Dendritic cell treated with granulocyte-macrophage colony-stimulating factor and Interleukin-4, amounts not matched to agents 40 ng/mL and 50 ng/mL, for 4 days (primary cell): ENCODE results near the gene ZSCAN5B.
"Not testable (repeated sequence)": the region's sequence is repeated elsewhere in the genome, so short reads cannot be mapped to it uniquely, and the experiment has no call there.

Experiments
- H3K27ac Mint-ChIP-seq: one replicate; pipeline ENCODE4 v1.8.0; 2022; ENCODE audit warnings: mild to moderate bottlenecking, mixed read lengths
- H3K27me3 Mint-ChIP-seq: one replicate; pipeline ENCODE4 v1.8.0; 2022; ENCODE audit warnings: mild to moderate bottlenecking, mixed read lengths
- H3K36me3 Mint-ChIP-seq: one replicate; pipeline ENCODE4 v1.8.0; 2022; ENCODE audit warnings: low read depth, mixed read lengths
- H3K4me1 Mint-ChIP-seq: one replicate; pipeline ENCODE4 v1.8.0; 2022; ENCODE audit warnings: low read depth, mixed read lengths
- H3K4me3 Mint-ChIP-seq: one replicate; pipeline ENCODE4 v1.8.0; 2022; ENCODE audit warnings: mild to moderate bottlenecking, moderate library complexity, mixed read lengths
- H3K9me3 Mint-ChIP-seq: one replicate; pipeline ENCODE4 v1.8.0; 2022; ENCODE audit warnings: mixed read lengths
- intact Hi-C: fragments of 100-400 bp; cut with micrococcal nuclease; formaldehyde crosslinking; loops from one replicate; pipeline ENCODE4 v1.15.0; 2022

ZSCAN5B gene

DNA sequence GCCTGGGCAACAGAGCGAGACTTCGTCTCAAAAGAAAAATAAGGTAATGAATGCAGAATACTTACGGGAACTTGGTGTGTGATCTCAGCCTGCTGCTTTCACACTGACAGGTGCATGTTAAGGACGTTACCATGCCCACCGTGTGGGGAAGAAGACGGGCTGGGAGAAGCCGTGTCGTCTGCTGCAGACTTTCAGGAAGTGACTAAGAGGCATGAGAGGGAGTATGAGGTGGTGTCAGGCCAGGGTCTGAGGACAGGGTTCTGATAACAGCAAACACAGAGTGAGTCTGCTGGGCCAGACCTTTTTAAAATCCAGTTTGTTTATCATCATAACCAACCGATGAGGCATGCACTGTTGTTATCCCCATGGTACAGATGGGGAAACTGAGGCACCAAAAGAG, 35.3 kb downstream of the ZSCAN5B start:
- no peaks in the 10 kb centered on the region for H3K27me3 Mint-ChIP-seq
- intact Hi-C loops = no loop called here
- no peak overlapping the region for H3K4me3 Mint-ChIP-seq
- H3K9me3 Mint-ChIP-seq = no peaks in the 10 kb centered on the region
- H3K4me1 Mint-ChIP-seq = peaks cover 9% of the 10 kb centered on the region
- no peak overlapping the region for H3K27ac Mint-ChIP-seq
- peaks cover 33% of the 10 kb centered on the region for H3K36me3 Mint-ChIP-seq

DNA sequence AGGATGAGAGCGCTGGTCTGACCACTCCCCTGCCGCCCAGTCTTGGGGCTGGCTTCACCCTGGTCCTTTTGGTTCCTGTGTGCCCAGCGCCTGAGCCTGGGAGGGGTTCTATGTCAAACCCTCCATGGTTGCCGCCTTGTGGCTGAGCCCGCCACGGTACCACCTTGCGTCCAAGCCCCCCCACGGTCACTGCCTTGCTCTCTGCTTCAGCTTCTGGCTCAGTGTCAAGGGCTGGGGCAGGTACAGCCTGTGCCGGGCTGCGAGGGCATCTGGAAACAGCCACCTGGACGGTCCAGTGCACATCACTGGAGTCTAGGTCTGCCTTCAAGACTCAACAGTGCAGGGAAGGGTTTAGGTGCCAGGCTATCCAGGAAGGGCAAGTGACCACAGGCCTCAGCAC, 36.0 kb downstream of the ZSCAN5B start:
- intact Hi-C loops = no loop called here
- H3K27me3 Mint-ChIP-seq = no peaks in the 10 kb centered on the region
- peaks cover 9% of the 10 kb centered on the region for H3K4me1 Mint-ChIP-seq
- H3K9me3 Mint-ChIP-seq = no peaks in the 10 kb centered on the region
- peaks cover 40% of the 10 kb centered on the region for H3K36me3 Mint-ChIP-seq
- H3K4me3 Mint-ChIP-seq = no peak overlapping the region
- no peak overlapping the region for H3K27ac Mint-ChIP-seq

DNA sequence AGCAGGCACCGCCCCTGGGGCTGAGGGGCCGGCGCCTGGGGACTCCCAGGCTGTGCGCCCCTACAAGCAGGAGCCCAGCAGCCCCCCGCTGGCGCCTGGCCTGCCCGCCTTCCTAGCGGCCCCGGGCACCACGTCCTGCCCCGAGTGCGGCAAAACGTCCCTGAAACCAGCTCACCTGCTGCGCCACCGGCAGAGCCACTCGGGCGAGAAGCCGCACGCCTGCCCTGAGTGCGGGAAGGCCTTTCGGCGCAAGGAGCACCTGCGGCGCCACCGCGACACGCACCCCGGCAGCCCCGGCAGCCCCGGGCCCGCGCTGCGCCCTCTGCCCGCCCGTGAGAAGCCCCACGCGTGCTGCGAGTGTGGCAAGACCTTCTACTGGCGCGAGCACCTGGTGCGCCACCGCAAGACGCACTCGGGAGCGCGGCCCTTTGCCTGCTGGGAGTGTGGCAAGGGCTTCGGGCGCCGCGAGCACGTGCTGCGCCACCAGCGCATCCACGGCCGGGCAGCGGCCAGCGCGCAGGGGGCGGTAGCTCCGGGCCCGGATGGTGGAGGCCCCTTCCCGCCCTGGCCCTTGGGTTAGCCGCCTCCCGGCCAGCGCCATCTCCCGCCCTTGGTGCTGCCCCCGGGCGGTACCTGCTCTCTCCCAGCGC, 37.8 kb downstream of the ZSCAN5B start:
- no peak overlapping the region for H3K4me3 Mint-ChIP-seq
- H3K27me3 Mint-ChIP-seq = no peaks in the 10 kb centered on the region
- no peaks in the 10 kb centered on the region for H3K9me3 Mint-ChIP-seq
- H3K27ac Mint-ChIP-seq = no peak overlapping the region
- peaks cover 9% of the 10 kb centered on the region for H3K4me1 Mint-ChIP-seq
- intact Hi-C loops = no loop called here
- peaks cover 57% of the 10 kb centered on the region for H3K36me3 Mint-ChIP-seq

DNA sequence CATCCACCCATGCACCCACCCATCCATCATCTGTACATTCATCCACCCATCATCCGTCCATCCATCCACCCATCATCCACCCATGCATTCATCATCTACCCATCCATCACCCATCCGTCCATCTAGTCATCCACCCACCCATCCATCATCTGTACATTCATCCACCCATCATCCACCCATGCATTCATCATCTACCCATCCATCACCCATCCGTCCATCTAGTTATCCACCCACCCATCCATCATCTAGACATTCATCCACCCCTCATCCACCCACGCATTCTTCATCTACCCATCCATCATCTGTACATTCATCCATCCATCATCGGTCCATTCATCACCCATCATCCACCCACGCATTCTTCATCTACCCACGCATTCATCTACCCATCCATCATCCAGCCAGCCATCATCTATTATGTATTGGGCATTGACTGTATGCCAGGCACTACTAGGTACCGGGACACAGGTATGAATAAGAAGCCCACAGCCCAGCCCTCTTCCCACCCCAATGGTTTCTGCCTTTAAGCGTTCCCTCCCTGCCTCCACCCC, 38.5 kb downstream of the ZSCAN5B start:
- intact Hi-C loops = no loop called here
- Mint-ChIP-seq H3K27me3 (no peaks in the 10 kb centered on the region), H3K27ac (no peak overlapping the region), H3K4me1 (peaks cover 9% of the 10 kb centered on the region), H3K36me3 (peaks cover 59% of the 10 kb centered on the region), H3K9me3 (no peaks in the 10 kb centered on the region), H3K4me3 (no peak overlapping the region)

DNA sequence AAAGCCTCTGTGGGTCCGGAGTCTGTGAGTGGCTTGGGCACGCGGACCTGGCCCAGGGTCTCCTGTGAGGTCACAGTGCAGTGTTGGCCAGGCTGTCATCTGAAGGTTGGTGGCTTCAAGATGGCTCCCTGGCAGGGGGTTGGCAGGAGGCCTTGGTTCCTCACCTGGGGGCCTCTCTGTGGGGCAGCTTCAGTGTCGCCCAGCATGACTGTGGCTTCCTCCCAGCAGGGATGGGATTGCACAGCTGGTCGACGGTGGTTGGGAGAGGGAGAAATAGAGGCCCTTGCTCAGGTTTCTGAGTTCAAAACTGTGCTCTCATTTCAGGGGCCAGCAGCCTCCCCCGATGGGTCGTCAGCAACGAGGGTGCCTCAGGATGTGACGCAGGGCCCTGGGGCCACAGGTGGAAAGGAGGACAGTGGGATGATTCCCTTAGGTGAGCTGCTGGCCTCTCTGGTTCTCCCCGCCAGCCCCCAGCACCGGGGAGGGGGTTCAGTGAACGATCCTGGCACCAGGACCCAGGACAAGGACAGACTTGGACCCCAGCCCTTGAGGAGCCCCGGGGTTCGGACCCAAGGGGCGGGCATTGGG, 39.3 kb downstream of the ZSCAN5B start:
- Mint-ChIP-seq H3K9me3 (no peaks in the 10 kb centered on the region), H3K27me3 (no peaks in the 10 kb centered on the region), H3K36me3 (peaks cover 59% of the 10 kb centered on the region), H3K4me1 (peaks cover 9% of the 10 kb centered on the region), H3K4me3 (no peak overlapping the region), H3K27ac (no peak overlapping the region)
- intact Hi-C loops = no loop called here

DNA sequence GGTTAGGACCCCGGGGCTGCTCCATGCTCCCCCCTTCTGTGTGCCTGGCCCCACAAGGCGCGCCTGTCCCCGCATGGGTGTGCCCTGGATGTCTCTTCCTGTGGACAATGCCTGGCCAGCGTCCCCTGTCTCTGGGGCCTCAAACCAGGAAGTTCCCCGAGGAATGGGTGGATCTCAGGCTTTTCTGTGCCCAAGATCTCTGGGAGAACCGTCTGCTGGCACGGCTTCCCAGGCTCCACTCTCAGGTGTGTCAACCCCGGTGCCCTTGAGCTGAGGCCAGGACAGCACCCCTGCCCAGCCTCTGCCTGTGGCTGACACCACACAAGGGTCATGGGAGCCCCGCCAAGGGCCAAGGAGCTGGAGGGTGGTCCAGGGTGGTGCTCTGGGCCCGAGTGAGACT, 40.8 kb downstream of the ZSCAN5B start:
- intact Hi-C loops = no loop called here
- H3K9me3 Mint-ChIP-seq = no peaks in the 10 kb centered on the region
- H3K27ac Mint-ChIP-seq = no peak overlapping the region
- H3K36me3 Mint-ChIP-seq = peaks cover 59% of the 10 kb centered on the region
- no peak overlapping the region for H3K4me3 Mint-ChIP-seq
- peaks cover 1% of the 10 kb centered on the region for H3K4me1 Mint-ChIP-seq
- no peaks in the 10 kb centered on the region for H3K27me3 Mint-ChIP-seq

DNA sequence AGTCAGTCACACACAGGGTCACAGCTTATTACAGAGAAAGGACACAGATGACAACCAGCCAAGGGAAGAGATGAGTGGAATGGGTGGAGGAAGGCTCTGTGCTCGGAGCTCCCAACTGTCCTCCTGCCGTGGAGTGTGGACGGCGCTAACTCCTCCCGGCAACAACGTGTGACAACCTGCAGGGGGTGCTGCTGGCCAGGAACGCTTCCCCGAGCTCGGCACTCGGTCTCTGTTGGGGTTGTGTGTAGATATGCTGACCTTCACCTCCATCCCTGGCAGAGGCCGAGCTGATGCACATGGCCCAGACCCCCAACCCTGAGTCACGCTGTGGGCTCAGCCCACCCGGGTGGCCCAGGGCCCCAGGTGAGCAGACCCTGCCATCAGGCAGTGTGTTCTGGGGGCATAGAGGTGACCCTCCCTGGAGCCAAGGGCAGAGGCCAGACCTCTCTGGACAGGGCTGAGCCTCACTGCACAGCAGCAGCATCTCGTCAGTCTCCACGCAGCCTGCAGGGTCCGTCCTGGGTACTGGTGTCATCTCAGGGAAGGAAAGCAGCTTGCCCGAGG, 42.4 kb downstream of the ZSCAN5B start:
- H3K4me3 Mint-ChIP-seq = no peak overlapping the region
- intact Hi-C loops = no loop called here
- no peak overlapping the region for H3K27ac Mint-ChIP-seq
- peaks cover 53% of the 10 kb centered on the region for H3K36me3 Mint-ChIP-seq
- H3K4me1 Mint-ChIP-seq = no peaks in the 10 kb centered on the region
- H3K27me3 Mint-ChIP-seq = no peaks in the 10 kb centered on the region
- no peaks in the 10 kb centered on the region for H3K9me3 Mint-ChIP-seq

DNA sequence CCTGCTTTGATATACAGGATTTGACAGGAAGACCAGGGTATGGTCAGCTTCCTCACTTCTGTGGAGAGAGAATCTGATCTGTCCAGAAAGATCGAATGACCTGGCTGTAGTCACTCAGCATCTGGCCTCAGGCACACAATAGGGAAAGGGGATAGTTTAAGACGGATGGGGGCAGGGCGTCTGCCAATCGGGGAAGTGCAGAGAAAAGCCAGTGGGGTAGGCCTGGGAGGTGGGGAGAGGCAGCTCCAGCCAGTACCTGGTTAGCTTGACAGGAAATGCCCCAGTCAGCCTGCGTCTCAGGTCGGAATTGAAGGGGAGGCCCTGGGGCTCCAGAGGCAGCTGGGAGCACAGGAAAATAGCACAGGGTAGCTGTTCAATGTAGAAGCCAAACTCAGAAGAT, 44.1 kb downstream of the ZSCAN5B start:
- H3K4me1 Mint-ChIP-seq = no peaks in the 10 kb centered on the region
- H3K9me3 Mint-ChIP-seq = no peaks in the 10 kb centered on the region
- H3K27ac Mint-ChIP-seq = no peak overlapping the region
- H3K27me3 Mint-ChIP-seq = no peaks in the 10 kb centered on the region
- no peak overlapping the region for H3K4me3 Mint-ChIP-seq
- H3K36me3 Mint-ChIP-seq = peaks cover 53% of the 10 kb centered on the region
- intact Hi-C loops = no loop called here

DNA sequence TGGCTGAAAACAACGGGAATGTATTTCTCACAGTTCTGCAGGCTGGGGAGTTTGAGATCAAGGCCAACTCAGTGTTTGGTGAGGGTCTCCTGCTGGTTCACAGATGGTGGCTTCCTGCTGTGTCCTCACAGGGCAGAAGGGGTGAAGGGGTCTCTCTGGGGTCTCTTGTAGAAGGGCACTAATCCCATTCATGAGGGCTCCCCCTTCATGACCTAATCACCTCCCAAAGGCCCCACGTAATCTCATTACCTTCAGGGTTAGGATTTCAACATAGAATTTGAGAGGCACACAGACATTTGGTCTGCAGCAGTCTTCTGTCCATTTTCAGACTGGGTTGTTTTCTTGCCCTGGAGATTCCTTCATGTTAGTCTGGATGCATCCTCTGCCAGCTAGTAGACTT, 44.9 kb downstream of the ZSCAN5B start:
- H3K36me3 Mint-ChIP-seq = peaks cover 57% of the 10 kb centered on the region
- H3K4me1 Mint-ChIP-seq = no peaks in the 10 kb centered on the region
- no peaks in the 10 kb centered on the region for H3K9me3 Mint-ChIP-seq
- intact Hi-C loops = no loop called here
- no peaks in the 10 kb centered on the region for H3K27me3 Mint-ChIP-seq
- no peak overlapping the region for H3K27ac Mint-ChIP-seq
- H3K4me3 Mint-ChIP-seq = no peak overlapping the region

DNA sequence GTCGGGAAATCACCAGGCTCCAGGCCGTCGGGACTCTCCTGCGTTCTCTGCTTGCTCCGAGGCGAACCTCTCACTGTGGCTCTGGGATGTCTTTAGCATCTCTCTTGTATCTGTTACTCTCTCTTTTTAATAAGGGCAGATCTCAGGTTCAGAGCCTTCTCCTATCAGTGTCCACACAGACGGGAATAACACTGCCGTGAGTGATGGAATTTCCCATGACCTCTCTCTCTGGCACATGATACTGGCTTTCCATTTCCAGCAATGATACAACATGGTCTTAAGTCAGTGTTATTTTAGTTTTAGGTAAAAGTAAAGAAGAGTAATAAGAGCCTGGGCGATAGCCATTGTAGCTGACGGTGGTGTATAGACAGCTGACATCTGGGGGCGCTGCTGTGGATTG, 47.2 kb downstream of the ZSCAN5B start:
- no peaks in the 10 kb centered on the region for H3K27me3 Mint-ChIP-seq
- intact Hi-C loops = no loop called here
- no peaks in the 10 kb centered on the region for H3K4me1 Mint-ChIP-seq
- H3K9me3 Mint-ChIP-seq = no peaks in the 10 kb centered on the region
- no peak overlapping the region for H3K27ac Mint-ChIP-seq
- H3K4me3 Mint-ChIP-seq = no peak overlapping the region
- H3K36me3 Mint-ChIP-seq = peaks cover 55% of the 10 kb centered on the region

DNA sequence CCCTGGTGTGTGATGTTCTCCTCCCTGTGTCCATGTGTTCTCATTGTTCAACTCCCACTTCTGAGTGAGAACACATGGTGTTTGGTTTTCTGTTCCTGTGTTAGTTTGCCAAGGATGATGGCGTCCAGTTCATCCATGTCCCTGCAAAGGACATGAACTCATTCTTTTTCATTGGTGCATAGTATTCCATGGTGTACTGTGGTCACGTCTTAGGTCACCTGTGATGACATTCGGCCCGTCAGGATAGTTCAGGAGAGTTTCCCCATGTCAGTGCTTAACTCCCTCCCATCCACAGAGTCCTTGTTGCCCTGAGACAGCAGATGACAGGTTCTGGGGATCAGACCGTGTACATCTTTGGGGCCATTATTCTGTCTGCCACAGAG, 47.9 kb downstream of the ZSCAN5B start:
- intact Hi-C loops = no loop called here
- H3K4me1 Mint-ChIP-seq = no peaks in the 10 kb centered on the region
- H3K27ac Mint-ChIP-seq = no peak overlapping the region
- no peak overlapping the region for H3K4me3 Mint-ChIP-seq
- H3K27me3 Mint-ChIP-seq = no peaks in the 10 kb centered on the region
- H3K36me3 Mint-ChIP-seq = peaks cover 48% of the 10 kb centered on the region
- no peaks in the 10 kb centered on the region for H3K9me3 Mint-ChIP-seq

DNA sequence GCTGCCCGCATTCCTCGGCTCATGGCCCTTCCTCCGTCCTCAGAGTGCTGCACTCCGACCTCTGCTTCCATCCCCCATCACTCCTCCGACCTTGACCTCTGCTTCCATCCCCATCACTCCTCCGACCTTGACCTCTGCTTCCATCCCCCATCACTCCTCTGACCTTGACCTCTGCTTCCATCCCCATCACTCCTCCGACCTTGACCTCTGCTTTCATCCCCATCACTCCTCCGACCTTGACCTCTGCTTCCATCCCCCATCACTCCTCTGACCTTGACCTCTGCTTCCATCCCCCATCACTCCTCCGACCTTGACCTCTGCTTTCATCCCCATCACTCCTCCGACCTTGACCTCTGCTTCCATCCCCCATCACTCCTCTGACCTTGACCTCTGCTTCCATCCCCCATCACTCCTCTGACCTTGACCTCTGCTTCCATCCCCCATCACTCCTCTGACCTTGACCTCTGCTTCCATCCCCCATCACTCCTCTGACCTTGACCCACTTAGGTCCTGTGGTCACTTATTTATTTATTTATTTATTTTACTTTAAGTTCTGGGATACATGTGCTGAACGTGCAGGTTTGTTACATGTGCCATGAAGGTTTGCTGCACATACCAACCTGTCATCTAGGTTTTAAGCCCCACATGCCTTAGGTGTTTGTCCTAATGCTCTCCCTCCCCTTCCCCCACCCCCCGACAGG, 48.5 kb downstream of the ZSCAN5B start:
- H3K27ac Mint-ChIP-seq, H3K4me1 Mint-ChIP-seq, H3K9me3 Mint-ChIP-seq, intact Hi-C loops, H3K4me3 Mint-ChIP-seq, H3K27me3 Mint-ChIP-seq: not testable (repeated sequence)
- H3K36me3 Mint-ChIP-seq = peaks cover 46% of the 10 kb centered on the region

DNA sequence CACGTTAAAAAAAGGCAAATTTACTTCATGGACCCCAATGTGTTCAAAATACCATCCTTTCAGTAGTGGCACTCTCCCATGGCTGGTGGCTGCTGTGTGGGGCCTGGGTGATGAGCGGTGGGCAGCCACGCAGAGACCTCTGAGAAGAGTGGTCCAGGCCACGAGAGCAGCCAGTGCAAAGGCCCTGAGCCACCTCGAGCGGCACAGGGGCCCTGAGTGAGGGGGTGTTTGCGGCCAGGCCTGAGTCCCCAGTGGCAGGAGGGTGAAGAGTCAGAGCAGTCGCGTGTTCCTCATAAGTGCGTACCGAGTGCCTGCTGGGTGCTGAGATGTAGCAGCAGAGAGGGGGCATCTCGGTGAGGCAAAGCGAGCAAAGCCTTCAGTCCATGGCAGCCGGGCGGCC, 49.5 kb downstream of the ZSCAN5B start:
- intact Hi-C loops = no loop called here
- H3K4me3 Mint-ChIP-seq = no peak overlapping the region
- no peaks in the 10 kb centered on the region for H3K27me3 Mint-ChIP-seq
- H3K36me3 Mint-ChIP-seq = peaks cover 46% of the 10 kb centered on the region
- no peak overlapping the region for H3K27ac Mint-ChIP-seq
- peaks cover 12% of the 10 kb centered on the region for H3K4me1 Mint-ChIP-seq
- no peaks in the 10 kb centered on the region for H3K9me3 Mint-ChIP-seq

DNA sequence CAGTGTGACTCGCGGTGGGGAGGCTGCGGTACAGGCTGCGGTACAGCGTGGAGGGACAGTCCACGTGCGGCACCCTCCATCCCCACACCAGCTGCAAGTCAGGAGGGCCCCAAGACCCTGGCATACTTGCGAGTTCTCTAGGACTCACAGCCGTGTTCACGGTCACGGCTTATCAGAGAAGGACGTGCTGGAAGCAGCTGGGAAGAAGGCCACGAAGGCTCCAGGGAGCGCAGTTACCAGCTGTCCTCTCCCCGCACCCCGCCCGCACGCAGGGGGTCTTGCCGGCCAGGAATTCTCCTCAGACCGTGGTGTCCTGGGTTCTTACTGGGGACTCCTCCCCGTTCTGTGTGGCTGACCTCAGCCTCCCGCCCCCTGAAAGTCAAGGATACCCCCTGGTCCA, 50.3 kb downstream of the ZSCAN5B start:
- H3K27ac Mint-ChIP-seq = no peak overlapping the region
- intact Hi-C loops = no loop called here
- no peaks in the 10 kb centered on the region for H3K9me3 Mint-ChIP-seq
- peaks cover 18% of the 10 kb centered on the region for H3K4me1 Mint-ChIP-seq
- H3K4me3 Mint-ChIP-seq = no peak overlapping the region
- H3K36me3 Mint-ChIP-seq = peaks cover 46% of the 10 kb centered on the region
- no peaks in the 10 kb centered on the region for H3K27me3 Mint-ChIP-seq
